DND-41 (cell line): ENCODE results near the gene SWAP70.

Source experiments
- EZH2 ChIP-seq: IDR thresholded peaks from 3 replicates; pipeline ENCODE4 v1.6.1; 2012; ENCODE audit warnings: borderline replicate concordance, low read depth, mild to moderate bottlenecking, moderate library complexity, low read length, inconsistent platforms; ENCODE audit not compliant: severe bottlenecking
- TF ChIP-seq, protein P1 (sequence below): IDR thresholded peaks from 2 replicates; pipeline ENCODE4 v1.5.1; 2012; ENCODE audit warnings: borderline replicate concordance, low read length, moderate library complexity, mild to moderate bottlenecking; ENCODE audit not compliant: poor library complexity, severe bottlenecking; ENCODE audit errors: extremely low read depth

DNA sequence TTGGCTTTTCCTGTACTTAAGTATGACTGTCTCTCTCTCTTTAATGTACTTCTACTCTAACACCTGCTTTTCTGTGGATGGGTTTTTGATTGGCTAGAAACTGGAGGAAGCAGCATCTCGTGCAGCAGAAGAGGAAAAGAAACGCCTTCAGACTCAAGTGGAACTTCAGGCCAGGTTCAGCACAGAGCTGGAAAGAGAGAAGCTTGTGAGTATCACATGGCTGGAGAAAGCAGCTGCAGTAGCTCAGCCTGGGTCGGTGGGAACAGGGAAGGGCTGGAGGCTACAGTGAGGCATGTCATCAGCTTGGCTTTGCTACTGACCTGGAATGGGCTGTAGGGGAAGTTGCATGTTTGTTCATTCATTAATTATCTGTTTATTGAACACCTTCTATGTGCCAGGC, 74.2 kb downstream of the SWAP70 start:
- TF ChIP-seq, protein P1, sequence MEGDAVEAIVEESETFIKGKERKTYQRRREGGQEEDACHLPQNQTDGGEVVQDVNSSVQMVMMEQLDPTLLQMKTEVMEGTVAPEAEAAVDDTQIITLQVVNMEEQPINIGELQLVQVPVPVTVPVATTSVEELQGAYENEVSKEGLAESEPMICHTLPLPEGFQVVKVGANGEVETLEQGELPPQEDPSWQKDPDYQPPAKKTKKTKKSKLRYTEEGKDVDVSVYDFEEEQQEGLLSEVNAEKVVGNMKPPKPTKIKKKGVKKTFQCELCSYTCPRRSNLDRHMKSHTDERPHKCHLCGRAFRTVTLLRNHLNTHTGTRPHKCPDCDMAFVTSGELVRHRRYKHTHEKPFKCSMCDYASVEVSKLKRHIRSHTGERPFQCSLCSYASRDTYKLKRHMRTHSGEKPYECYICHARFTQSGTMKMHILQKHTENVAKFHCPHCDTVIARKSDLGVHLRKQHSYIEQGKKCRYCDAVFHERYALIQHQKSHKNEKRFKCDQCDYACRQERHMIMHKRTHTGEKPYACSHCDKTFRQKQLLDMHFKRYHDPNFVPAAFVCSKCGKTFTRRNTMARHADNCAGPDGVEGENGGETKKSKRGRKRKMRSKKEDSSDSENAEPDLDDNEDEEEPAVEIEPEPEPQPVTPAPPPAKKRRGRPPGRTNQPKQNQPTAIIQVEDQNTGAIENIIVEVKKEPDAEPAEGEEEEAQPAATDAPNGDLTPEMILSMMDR, result no peak
- no peak for TF ChIP-seq EZH2
